GM21737 (cell line): ENCODE measurements around the gene ART1.

Source experiments
- ATAC-seq: cut with Tn5 transposase; IDR thresholded peaks from one replicate; pipeline ENCODE4 v1.9.1; 2021; ENCODE audit warnings: mild to moderate bottlenecking, moderate library complexity; ENCODE audit not compliant: unreplicated experiment

Gene ART1

DNA sequence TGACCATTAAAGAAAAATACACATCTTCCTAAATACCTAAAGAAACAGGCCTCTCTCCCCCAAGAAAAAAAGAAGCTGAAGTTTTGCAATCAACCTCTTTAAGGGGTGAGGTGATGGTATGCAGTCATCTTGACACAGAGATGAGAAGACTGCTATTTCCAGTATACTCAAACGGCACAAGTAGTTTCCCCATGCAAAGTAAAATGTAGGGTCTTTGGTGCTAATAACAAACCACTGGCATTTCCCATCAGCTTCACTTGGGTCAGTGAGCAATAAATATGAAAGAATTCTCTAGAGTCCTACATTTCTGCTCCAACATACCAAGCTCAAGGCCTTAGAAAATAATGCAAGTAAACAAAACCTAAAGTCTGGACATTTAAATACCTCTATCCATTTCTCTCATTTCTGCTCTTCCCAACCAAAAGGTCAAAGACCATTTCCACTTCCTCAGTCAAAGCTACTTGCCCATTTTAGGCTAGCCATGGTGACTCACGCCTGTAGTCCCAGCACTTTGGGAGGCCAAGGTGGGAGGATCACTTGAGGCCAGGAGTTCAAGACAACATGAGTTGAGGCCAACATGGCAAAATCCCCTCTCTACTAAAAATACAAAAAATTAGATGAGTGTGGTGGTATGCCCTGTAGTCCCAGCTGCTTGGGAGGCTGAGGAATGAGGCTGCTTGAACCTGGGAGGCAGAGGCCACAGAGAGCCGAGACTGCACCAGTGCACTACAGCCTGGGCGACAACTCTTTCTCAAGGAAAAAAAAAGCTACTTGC lies 65.7 kb downstream of the ART1 start:
- ATAC-seq = no peak

DNA sequence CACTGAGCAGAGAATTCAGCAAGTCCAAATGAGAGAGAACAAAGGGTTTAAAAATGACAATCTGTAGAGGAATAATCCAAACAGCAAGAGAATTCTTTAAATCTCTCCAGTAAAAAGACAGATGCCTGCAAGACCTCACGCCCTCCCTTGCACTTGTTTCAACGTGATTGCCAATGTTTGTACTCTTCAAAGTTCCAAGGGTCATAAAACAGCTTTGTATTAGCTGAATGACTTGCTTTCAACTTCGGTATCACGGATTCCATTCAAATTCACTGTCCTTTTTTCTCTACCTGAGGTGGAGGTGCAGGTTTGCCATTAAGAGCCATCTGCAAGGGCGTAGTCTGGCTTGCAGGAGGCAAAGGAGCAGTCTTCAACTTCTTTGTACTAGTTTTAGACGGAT lies 67.3 kb downstream of the ART1 start:
- no peak for ATAC-seq
